Measurements from ENCODE around the gene SGK1.
"Not testable (repeated sequence)": the region's sequence is repeated elsewhere in the genome, so short reads cannot be mapped to it uniquely, and the experiment has no call there.

The SGK1 gene

DNA sequence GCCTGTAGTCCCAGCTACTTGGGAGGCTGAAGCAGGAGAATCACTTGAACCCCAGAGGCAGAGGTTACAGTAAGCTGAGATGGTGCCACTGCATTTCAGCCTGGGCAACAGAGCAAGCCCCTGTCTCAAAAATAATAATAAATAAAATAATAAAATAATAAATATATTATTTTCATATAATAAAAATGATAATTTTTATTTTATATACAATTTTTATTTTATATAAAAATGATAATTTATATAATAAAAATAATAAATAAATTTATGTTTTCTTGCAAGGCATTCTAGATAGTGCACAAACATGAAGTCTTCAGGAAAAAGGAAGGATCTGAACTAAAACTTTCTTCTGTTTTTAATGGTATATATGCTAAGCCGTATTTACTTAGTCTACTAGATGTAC is 12.6 kb upstream of the SGK1 start:
- no peak for DNase-seq (ENCODE audit: extremely low spot score)
- POLR2A ChIA-PET, result no interaction called here
- TF ChIP-seq, protein P1, sequence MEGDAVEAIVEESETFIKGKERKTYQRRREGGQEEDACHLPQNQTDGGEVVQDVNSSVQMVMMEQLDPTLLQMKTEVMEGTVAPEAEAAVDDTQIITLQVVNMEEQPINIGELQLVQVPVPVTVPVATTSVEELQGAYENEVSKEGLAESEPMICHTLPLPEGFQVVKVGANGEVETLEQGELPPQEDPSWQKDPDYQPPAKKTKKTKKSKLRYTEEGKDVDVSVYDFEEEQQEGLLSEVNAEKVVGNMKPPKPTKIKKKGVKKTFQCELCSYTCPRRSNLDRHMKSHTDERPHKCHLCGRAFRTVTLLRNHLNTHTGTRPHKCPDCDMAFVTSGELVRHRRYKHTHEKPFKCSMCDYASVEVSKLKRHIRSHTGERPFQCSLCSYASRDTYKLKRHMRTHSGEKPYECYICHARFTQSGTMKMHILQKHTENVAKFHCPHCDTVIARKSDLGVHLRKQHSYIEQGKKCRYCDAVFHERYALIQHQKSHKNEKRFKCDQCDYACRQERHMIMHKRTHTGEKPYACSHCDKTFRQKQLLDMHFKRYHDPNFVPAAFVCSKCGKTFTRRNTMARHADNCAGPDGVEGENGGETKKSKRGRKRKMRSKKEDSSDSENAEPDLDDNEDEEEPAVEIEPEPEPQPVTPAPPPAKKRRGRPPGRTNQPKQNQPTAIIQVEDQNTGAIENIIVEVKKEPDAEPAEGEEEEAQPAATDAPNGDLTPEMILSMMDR (IDR thresholded peaks at IDR 0.05; ENCODE audit: control extremely low read depth, extremely low read depth, low read depth, missing control alignments), result no peak
- CTCF ChIA-PET, result interaction anchor here (0.8 to 2.7 kb wide), 3 partner anchors 9 to 21 kb away, joined by 3 to 9 read pairs (median 3); partner anchors contain the start of gene SGK1

DNA sequence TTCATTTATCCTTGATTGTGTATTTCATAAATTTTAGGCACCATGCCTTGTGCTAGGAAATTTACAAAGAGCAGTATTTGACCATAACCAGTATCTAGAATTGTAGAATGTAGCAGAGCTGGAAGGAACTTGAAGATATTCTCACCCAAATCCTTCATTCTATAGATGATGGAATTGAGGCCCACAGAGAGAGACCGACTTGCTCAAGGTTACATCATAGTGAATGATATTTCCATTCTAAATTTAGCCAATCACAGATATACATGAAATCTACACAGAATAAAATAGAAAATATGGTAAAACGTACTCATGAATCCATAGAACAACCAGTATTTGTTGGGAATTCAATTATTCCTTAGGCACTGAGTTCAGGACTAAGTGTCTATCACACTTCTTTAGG is 10.9 kb upstream of the SGK1 start:
- ChIA-PET POLR2A (no interaction called here), CTCF (interaction anchor here (2.7 kb wide), 1 partner anchor 11 kb away, joined by 9 read pairs; the partner anchor contains the start of gene SGK1)
- TF ChIP-seq, protein P1 (IDR thresholded peaks at IDR 0.05; ENCODE audit: control extremely low read depth, extremely low read depth, low read depth, missing control alignments), result no peak
- no peak for DNase-seq (ENCODE audit: extremely low spot score)

DNA sequence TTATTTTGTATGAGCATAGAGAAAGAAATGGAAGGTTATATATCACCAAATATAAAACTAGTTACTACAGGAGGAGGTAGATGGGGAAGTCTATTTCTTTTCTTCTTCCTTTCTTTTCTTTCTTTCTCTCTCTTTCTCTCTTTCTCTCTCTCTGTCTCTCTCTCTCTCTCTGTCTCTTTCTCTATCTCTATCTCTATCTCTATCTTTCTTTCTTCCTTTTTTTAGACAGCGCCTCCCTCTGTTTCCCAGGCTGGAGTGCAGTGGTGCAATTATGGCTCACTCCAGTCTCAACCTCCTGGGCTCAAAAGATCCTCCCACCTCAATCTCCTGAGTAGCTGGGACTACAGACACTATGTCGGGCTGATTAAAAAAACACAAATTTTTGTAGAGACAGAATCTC is 10.2 kb upstream of the SGK1 start:
- TF ChIP-seq, protein P1 (IDR thresholded peaks at IDR 0.05; ENCODE audit: control extremely low read depth, extremely low read depth, low read depth, missing control alignments), result no peak
- ChIA-PET POLR2A (no interaction called here), CTCF (interaction anchor here (1.5 to 2.7 kb wide), 2 partner anchors 10 to 23 kb away, joined by 3 to 9 read pairs; partner anchors contain the start of gene SGK1)
- DNase-seq (ENCODE audit: extremely low spot score), result no peak

DNA sequence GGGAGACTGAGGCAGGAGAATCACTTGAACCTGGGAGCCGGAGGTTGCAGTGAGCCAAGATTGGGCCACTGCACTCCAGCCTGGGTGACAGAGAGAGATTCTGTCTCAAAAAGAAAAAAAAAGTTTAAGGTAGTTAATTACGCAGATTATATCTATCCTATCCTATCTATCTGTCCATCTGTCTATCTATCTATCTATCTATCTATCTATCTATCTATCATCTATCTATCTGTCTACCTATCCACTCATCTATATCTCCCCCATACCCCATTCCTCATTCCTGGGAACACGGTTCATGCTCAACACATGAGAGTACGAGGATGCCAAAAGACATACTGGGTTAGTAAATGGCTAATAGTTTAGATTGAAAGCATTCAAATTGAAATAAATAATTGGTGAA is 8.3 kb upstream of the SGK1 start:
- CTCF ChIA-PET; DNase-seq (ENCODE audit: extremely low spot score); POLR2A ChIA-PET: not testable (repeated sequence)

DNA sequence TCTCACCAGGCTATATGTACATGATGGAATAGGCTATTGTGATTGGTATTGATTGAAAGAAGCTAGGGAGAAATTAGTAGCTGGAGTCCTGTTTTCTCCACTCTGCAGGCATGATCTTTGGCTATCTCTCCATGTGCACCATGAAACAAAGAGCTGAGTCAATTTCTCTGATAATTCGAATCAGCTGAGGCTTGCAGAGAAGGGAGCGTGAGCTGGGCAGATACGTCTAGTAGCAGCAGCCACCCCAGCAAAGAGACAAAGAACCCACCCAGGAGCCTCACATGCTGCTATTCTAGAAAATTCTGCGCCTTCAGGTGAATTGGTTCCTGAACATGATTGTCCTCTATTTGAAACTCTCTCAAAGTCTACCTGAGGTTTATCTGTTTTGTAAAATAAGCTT is 6.9 kb upstream of the SGK1 start:
- POLR2A ChIA-PET, result interaction anchor here (0.6 kb wide), 1 partner anchor 687 kb away, joined by 4 read pairs; no protein-coding TSS in a partner anchor
- TF ChIP-seq, protein P1 (IDR thresholded peaks at IDR 0.05; ENCODE audit: control extremely low read depth, extremely low read depth, low read depth, missing control alignments), result no peak
- CTCF ChIA-PET, result interaction anchor here (0.8 to 0.9 kb wide), 2 partner anchors 26 to 65 kb away, joined by 3 read pairs; no protein-coding TSS in a partner anchor
- DNase-seq (ENCODE audit: extremely low spot score), result no peak

- no peak for DNase-seq (ENCODE audit: extremely low spot score)
- CTCF ChIA-PET, result interaction anchor here (0.9 kb wide), 1 partner anchor 66 kb away, joined by 3 read pairs; no protein-coding TSS in a partner anchor
- TF ChIP-seq, protein P1 (IDR thresholded peaks at IDR 0.05; ENCODE audit: control extremely low read depth, extremely low read depth, low read depth, missing control alignments), result no peak
- POLR2A ChIA-PET, result no interaction called here
Observed at GRCh38 chr6:134324141-134324540, 6.2 kb upstream of the SGK1 start.

- POLR2A ChIA-PET, result no interaction called here
Observed at GRCh38 chr6:134323698-134324097, 5.8 kb upstream of the SGK1 start.

More at GRCh38 chr6:134323698-134324097, 5.8 kb upstream of the SGK1 start:
- no peak for DNase-seq (ENCODE audit: extremely low spot score)
- CTCF ChIA-PET, result interaction anchor here (2.0 kb wide), 1 partner anchor 15 kb away, joined by 5 read pairs; no protein-coding TSS in a partner anchor
- TF ChIP-seq, protein P1 (IDR thresholded peaks at IDR 0.05; ENCODE audit: control extremely low read depth, extremely low read depth, low read depth, missing control alignments), result no peak
